Activated naive CD8-positive, alpha-beta T cell (primary cell): ENCODE data around the gene AMPH.
A peak's percentile ranks its signal among the peaks of the same experiment; 100 is the strongest.

Source experiments
- H3K27ac Mint-ChIP-seq: one replicate; pipeline ENCODE4 v1.8.0; 2021; ENCODE audit warnings: mixed read lengths
- H3K27me3 Mint-ChIP-seq: one replicate; pipeline ENCODE4 v1.8.0; 2021; ENCODE audit warnings: mixed read lengths
- H3K36me3 Mint-ChIP-seq: one replicate; pipeline ENCODE4 v1.8.0; 2021; ENCODE audit warnings: mixed read lengths
- H3K4me1 Mint-ChIP-seq: one replicate; pipeline ENCODE4 v1.8.0; 2021; ENCODE audit warnings: low read depth, mixed read lengths
- H3K4me3 Mint-ChIP-seq: one replicate; pipeline ENCODE4 v1.8.0; 2021; ENCODE audit warnings: mild to moderate bottlenecking, mixed read lengths
- H3K9me3 Mint-ChIP-seq: one replicate; pipeline ENCODE4 v1.8.0; 2021; ENCODE audit warnings: low read depth, mixed read lengths

The AMPH gene

DNA sequence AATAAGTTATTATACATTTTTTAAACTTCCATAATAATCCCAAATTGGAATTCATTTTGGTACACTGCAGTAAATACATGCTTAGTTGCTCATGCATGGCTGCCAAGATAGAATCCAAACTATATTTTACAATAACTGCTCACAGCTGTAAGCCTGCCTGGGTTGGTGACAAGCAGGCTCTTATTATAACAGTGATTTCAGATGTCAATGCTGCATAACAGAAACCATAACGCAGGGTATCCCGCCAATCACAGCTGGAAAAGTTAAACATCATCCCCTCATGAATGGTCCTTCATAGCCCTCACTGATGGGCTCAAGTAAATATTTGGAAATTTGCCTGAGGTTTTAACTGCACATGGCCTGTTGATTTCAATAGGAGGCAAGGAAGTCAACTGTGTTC, 149.8 kb downstream of the AMPH start:
- H3K4me1 Mint-ChIP-seq, result no peaks in the 10 kb centered on the region
- H3K9me3 Mint-ChIP-seq, result peaks cover 21% of the 10 kb centered on the region
- no peak overlapping the region for H3K4me3 Mint-ChIP-seq
- H3K27ac Mint-ChIP-seq, result no peak overlapping the region
- peaks cover 23% of the 10 kb centered on the region for H3K36me3 Mint-ChIP-seq
- H3K27me3 Mint-ChIP-seq, result peaks cover 14% of the 10 kb centered on the region

DNA sequence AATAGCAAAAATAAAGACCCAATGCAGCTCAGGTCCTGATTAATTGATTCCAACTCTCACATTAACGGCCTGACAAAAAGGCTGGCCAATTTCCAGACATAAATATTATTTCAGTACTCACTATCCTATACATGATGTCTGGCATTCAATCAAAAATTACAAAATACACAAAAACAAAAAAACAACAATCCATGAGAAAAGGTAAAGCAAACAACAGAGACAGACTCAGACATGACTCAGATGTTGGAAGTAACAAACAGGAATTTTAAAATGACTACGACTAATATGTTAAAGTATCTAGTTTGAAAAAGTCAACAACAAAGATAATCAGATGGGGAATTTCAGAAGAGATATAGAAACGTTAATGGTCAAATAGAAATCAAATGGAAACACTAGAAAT, 152.8 kb downstream of the AMPH start:
- Mint-ChIP-seq H3K36me3 (peaks cover 18% of the 10 kb centered on the region), H3K9me3 (peaks cover 16% of the 10 kb centered on the region), H3K27ac (no peak overlapping the region), H3K4me1 (no peaks in the 10 kb centered on the region), H3K27me3 (peaks cover 11% of the 10 kb centered on the region), H3K4me3 (no peak overlapping the region)

DNA sequence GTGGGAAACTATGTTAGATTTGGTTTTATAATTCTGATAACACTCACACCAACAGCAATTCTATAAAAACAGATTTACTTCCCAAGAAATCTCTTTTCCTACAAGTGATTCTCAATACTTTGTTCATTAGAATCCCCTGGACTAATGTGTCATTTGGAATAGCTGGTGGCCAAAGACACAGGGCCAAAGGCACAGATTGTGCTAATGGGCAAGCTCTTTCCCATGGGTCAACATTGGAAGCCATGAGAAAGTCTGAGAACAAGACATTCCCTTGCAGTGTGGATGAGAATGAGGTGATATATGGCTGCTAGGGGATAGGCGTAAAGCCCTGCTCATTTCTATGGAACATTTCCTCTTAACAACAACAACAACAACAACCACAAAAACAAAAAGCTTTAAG, 153.8 kb downstream of the AMPH start:
- Mint-ChIP-seq H3K36me3 (peaks cover 17% of the 10 kb centered on the region), H3K4me1 (no peaks in the 10 kb centered on the region), H3K27me3 (peaks cover 5% of the 10 kb centered on the region), H3K9me3 (peaks cover 8% of the 10 kb centered on the region), H3K4me3 (no peak overlapping the region), H3K27ac (no peak overlapping the region)

- Mint-ChIP-seq H3K36me3 (peaks cover 15% of the 10 kb centered on the region), H3K4me3 (no peak overlapping the region), H3K27ac (no peak overlapping the region), H3K9me3 (peaks cover 7% of the 10 kb centered on the region), H3K4me1 (no peaks in the 10 kb centered on the region), H3K27me3 (peaks cover 3% of the 10 kb centered on the region)
Measured at GRCh38 chr7:38476764-38477163, 154.4 kb downstream of the AMPH start.

- H3K4me3 Mint-ChIP-seq, result no peak overlapping the region
- H3K27ac Mint-ChIP-seq, result no peak overlapping the region
- no peaks in the 10 kb centered on the region for H3K9me3 Mint-ChIP-seq
- H3K36me3 Mint-ChIP-seq, result no peaks in the 10 kb centered on the region
- H3K27me3 Mint-ChIP-seq, result no peaks in the 10 kb centered on the region
- peaks cover 20% of the 10 kb centered on the region for H3K4me1 Mint-ChIP-seq
Measured at GRCh38 chr7:38465956-38466355, 165.2 kb downstream of the AMPH start.

DNA sequence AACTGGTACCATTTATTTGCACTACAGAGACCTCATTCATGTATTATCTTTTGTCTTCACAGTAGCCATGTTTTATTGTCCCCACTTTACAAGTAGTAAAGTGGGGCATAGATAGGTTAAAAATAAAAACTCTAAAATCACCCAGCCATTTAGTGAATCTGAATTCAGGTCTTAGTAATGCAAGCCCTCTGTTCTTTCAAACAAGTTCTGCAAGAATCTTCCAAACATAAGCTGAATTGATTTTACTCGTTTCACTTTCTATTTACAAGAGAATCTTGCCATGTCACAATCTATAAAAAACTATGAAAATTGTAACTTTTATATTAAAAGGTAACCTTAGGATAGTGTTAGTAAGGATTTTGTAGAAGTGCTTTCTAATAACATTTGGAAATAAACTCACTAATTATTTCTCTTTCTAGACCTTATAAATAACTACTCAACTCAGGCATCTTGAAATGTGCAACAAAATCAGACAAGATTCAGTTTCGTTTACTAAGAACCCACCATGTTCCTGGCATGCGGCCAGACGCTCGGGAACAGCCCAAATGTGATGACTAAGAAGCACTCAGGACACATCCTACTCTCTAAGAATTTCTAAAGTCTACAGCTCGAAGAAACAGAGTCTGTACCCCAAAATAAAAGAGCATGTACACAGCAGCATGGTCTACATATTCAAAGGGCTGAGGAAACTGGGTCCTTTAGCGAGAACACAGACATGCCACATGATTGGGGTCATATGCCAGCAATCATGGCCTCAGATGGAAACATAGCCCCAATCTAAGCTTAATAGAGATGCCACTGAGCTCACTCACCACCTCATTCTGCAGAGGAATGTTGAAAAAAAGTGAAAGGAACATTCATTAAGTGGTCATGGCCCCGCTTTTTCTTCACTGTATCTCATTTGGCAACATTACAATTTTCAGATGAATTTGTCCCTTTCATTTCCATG, 167.6 kb downstream of the AMPH start:
- Mint-ChIP-seq H3K27me3 (no peaks in the 10 kb centered on the region), H3K4me3 (peak overlapping the region; percentile 38), H3K9me3 (no peaks in the 10 kb centered on the region), H3K4me1 (peaks cover 20% of the 10 kb centered on the region), H3K27ac (peak overlapping the region; percentile 56), H3K36me3 (no peaks in the 10 kb centered on the region)

- peak overlapping the region; percentile 56 for H3K27ac Mint-ChIP-seq
- no peaks in the 10 kb centered on the region for H3K9me3 Mint-ChIP-seq
- H3K36me3 Mint-ChIP-seq, result no peaks in the 10 kb centered on the region
- H3K27me3 Mint-ChIP-seq, result no peaks in the 10 kb centered on the region
- H3K4me1 Mint-ChIP-seq, result peaks cover 20% of the 10 kb centered on the region
- H3K4me3 Mint-ChIP-seq, result peak overlapping the region; percentile 38
Measured at GRCh38 chr7:38462819-38463218, 168.4 kb downstream of the AMPH start.

DNA sequence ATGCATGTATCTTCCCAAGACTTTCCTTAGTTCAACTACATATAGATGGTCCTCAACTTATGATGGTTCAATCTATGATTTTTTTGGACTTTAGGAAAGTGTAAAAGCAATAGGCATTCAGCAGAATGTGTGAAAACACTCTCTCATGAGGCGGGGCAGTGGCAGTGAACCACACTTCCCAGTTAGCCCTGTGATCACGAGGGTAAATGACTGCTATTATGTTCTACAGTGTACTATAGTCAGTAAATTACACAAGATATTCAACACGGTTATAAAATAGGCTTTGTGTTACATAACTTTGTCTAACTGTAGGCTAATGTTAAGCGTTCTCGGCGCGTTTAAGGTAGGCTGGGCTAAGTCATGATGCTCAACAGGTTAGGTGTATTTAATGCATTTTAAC, 169.3 kb downstream of the AMPH start:
- no peaks in the 10 kb centered on the region for H3K27me3 Mint-ChIP-seq
- H3K36me3 Mint-ChIP-seq, result peaks cover 2% of the 10 kb centered on the region
- no peak overlapping the region for H3K4me3 Mint-ChIP-seq
- no peak overlapping the region for H3K27ac Mint-ChIP-seq
- peaks cover 20% of the 10 kb centered on the region for H3K4me1 Mint-ChIP-seq
- peaks cover 6% of the 10 kb centered on the region for H3K9me3 Mint-ChIP-seq

DNA sequence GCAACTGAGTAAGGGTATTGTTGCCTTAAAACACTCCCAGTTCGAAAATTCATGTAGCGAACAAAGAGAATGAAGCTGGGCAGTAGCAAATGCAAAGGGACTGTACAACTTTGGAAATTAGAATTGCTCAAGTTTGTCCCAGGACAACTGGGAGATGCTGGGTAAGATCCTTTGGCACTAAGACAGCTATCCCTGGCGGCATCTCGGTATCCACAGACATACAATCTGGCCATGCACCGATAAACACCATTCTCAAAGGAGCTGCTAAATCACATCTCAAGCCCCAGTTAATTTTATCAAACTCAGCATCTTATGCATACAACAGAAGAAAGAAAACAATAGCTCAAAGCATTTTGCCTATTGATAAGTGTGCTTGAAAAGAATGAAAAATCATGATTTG, 177.3 kb downstream of the AMPH start:
- H3K27me3 Mint-ChIP-seq, result no peaks in the 10 kb centered on the region
- H3K4me1 Mint-ChIP-seq, result no peaks in the 10 kb centered on the region
- H3K9me3 Mint-ChIP-seq, result peaks cover 8% of the 10 kb centered on the region
- H3K27ac Mint-ChIP-seq, result no peak overlapping the region
- peaks cover 3% of the 10 kb centered on the region for H3K36me3 Mint-ChIP-seq
- H3K4me3 Mint-ChIP-seq, result no peak overlapping the region

DNA sequence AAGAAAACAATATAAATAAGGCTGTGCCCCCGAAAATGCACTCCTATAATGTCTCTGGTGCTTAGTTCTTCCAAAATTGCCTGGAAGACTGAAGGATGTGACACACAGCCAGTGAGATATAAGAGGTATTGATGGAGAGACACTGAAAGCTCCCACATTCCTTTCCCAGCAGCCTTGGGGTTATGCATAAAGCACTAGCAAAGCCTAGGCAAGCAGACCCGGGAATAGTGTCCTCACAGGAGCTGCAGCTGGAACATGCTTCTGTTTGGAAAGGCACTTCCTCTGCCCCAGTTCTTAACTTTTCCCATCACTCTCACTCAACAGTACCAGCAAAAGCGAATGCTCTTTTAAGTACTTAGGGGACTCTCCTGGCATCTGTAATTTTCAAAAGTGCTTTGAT, 178.0 kb downstream of the AMPH start:
- no peak overlapping the region for H3K4me3 Mint-ChIP-seq

GRCh38 chr7:38452681-38453108, 178.5 kb downstream of the AMPH start:
- no peaks in the 10 kb centered on the region for H3K27me3 Mint-ChIP-seq
- H3K4me3 Mint-ChIP-seq, result no peak overlapping the region
- H3K9me3 Mint-ChIP-seq, result peaks cover 8% of the 10 kb centered on the region
- no peaks in the 10 kb centered on the region for H3K4me1 Mint-ChIP-seq
- H3K36me3 Mint-ChIP-seq, result peaks cover 3% of the 10 kb centered on the region
- no peak overlapping the region for H3K27ac Mint-ChIP-seq

More for the DNA sequence above, 178.0 kb downstream of the AMPH start:
- no peak overlapping the region for H3K27ac Mint-ChIP-seq
- H3K27me3 Mint-ChIP-seq, result no peaks in the 10 kb centered on the region
- H3K4me1 Mint-ChIP-seq, result no peaks in the 10 kb centered on the region
- H3K36me3 Mint-ChIP-seq, result peaks cover 3% of the 10 kb centered on the region
- H3K9me3 Mint-ChIP-seq, result peaks cover 8% of the 10 kb centered on the region

DNA sequence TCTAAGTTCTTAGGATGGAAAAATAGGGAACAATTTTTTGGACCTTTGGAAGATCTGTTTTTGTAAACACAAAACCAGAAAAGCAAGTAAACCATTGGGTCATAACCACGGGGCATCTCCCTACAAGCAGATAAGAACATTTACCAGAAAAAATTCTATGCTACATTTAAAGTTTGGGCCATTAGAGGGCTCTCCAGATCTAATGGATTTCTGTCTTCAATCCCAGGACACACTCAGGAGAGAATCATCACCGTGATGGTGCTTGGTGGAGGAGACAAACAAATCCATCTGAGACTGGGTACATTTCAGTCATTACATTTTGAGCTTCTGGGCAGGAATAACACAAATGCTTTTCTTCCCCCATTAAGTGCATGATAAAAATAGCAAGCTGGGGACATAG, 179.3 kb downstream of the AMPH start:
- H3K4me3 Mint-ChIP-seq, result no peak overlapping the region
- H3K27ac Mint-ChIP-seq, result no peak overlapping the region
- peaks cover under 1% of the 10 kb centered on the region for H3K36me3 Mint-ChIP-seq
- H3K4me1 Mint-ChIP-seq, result no peaks in the 10 kb centered on the region
- no peaks in the 10 kb centered on the region for H3K27me3 Mint-ChIP-seq
- H3K9me3 Mint-ChIP-seq, result peaks cover 2% of the 10 kb centered on the region

DNA sequence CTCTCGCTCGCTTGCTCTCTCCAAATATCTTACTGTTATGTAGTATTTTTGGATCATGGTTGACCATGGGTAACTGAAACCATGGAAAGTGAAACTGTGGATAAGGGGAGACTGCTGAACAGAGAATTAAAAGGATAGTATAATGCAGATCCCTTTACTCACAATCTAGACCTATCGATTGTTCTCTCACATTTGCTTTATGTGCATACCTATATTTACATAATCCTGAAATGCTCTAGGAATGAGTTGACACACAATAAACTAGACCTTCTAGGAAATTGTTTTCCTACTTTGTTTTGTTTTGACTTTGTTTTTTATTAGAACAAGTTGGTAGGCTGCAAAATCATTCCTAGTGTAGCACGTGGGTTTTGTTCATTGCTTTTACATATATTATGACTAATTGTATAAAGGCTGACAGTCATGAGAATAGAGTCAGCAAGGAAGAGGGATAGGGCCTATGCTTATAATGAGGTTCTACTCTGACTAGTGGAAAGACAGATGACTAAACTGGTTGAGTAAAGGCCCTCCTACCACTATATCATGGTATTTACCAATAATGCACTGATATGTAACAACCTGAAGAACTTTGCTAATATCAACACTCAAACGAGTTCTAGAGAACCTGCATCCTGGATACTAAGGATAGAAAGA, 182.5 kb downstream of the AMPH start:
- Mint-ChIP-seq H3K27me3 (no peaks in the 10 kb centered on the region), H3K27ac (no peak overlapping the region), H3K36me3 (no peaks in the 10 kb centered on the region), H3K4me3 (no peak overlapping the region), H3K4me1 (no peaks in the 10 kb centered on the region), H3K9me3 (no peaks in the 10 kb centered on the region)

DNA sequence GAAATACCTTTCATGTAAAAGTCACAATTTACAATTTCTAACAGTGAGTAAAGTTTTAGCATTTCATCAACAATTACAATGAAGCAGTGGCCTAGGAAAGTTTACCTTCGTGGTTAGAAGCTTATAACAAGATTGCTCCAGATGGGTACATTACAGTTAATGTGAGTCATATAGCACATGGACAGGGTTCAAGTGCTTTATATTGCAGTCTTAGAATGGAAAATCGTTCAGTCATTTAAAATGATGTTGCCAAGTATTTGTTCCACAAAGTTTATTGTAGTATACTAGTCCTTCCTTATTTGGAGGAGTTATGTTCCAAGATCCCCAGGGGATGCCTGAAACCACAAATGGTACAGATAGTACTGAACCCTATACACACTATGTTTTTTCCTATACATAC, 183.1 kb downstream of the AMPH start:
- no peaks in the 10 kb centered on the region for H3K9me3 Mint-ChIP-seq
- no peaks in the 10 kb centered on the region for H3K27me3 Mint-ChIP-seq
- no peaks in the 10 kb centered on the region for H3K4me1 Mint-ChIP-seq
- no peaks in the 10 kb centered on the region for H3K36me3 Mint-ChIP-seq
- H3K4me3 Mint-ChIP-seq, result no peak overlapping the region
- H3K27ac Mint-ChIP-seq, result no peak overlapping the region

GRCh38 chr7:38438970-38439369, 192.2 kb downstream of the AMPH start:
- peaks cover 8% of the 10 kb centered on the region for H3K4me1 Mint-ChIP-seq

More at GRCh38 chr7:38438970-38439369, 192.2 kb downstream of the AMPH start:
- Mint-ChIP-seq H3K4me3 (no peak overlapping the region), H3K27ac (peak overlapping the region; percentile 68), H3K36me3 (peaks cover 8% of the 10 kb centered on the region), H3K9me3 (no peaks in the 10 kb centered on the region), H3K27me3 (no peaks in the 10 kb centered on the region)
